Measurements from ENCODE around the gene UBA5.

Gene UBA5

DNA sequence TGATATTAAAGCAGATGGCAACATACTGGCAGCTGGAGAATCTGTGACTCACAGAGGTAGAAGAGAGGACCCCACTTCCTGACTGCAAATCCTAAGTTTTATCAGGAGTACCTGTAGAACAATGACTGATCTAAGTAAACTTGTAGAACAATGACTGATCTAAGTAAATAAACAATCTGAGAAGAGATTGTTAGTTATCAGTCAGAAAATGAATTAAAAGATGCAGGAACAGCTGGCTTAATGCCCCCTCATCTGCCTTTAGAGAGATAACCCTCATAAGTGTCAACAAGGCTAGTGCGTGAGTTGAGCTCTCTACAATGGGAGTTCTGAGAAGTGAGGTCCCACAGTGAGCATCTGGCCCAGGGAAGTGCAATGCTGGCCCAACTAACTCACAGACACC is 15.1 kb upstream of the UBA5 start:
- DNase-seq (ENCODE audit: low spot score) (no peak), ATAC-seq (ENCODE audit: low read depth) (peak; percentile 68)
- H3K9me3 ChIP-seq (ENCODE audit: severe bottlenecking) = no peaks in the 10 kb centered on the region
- H3K36me3 ChIP-seq (ENCODE audit: low read depth) = peaks cover 22% of the 10 kb centered on the region
- H3K27me3 ChIP-seq (ENCODE audit: insufficient read depth, poor library complexity, severe bottlenecking) = no peaks in the 10 kb centered on the region
- TF ChIP-seq, protein P1, sequence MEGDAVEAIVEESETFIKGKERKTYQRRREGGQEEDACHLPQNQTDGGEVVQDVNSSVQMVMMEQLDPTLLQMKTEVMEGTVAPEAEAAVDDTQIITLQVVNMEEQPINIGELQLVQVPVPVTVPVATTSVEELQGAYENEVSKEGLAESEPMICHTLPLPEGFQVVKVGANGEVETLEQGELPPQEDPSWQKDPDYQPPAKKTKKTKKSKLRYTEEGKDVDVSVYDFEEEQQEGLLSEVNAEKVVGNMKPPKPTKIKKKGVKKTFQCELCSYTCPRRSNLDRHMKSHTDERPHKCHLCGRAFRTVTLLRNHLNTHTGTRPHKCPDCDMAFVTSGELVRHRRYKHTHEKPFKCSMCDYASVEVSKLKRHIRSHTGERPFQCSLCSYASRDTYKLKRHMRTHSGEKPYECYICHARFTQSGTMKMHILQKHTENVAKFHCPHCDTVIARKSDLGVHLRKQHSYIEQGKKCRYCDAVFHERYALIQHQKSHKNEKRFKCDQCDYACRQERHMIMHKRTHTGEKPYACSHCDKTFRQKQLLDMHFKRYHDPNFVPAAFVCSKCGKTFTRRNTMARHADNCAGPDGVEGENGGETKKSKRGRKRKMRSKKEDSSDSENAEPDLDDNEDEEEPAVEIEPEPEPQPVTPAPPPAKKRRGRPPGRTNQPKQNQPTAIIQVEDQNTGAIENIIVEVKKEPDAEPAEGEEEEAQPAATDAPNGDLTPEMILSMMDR (IDR thresholded peaks at IDR 0.05; ENCODE audit: poor library complexity, severe bottlenecking) = no peak
- H3K4me3 ChIP-seq (ENCODE audit: severe bottlenecking) = no peak overlapping the region
- H3K27ac ChIP-seq (ENCODE audit: poor library complexity, severe bottlenecking) = no peak overlapping the region
- H3K4me1 ChIP-seq (ENCODE audit: insufficient read depth, poor library complexity, severe bottlenecking) = peaks cover 17% of the 10 kb centered on the region

DNA sequence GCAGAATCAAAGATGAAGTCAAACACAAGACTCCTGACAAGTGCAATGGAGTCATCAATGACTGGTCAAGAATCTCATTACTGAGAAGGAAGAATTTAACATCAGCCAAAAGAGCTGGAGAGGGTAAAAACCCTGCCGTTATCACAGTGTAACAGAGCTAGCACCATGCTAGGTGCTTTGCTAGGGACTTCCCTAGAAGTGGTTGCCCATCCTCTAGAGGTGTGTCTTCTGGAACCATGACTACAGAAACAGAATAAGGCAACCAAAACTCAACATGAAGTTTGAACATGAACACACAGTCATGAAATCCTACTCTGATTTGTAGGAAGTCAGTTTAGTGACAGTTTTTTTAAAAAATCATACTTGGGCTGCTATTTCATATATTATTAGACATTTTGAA is 10.0 kb upstream of the UBA5 start:
- H3K27ac ChIP-seq (ENCODE audit: poor library complexity, severe bottlenecking) = no peak overlapping the region
- no peak for ATAC-seq (ENCODE audit: low read depth)
- TF ChIP-seq, protein P1 (IDR thresholded peaks at IDR 0.05; ENCODE audit: poor library complexity, severe bottlenecking) = no peak
- no peaks in the 10 kb centered on the region for H3K9me3 ChIP-seq (ENCODE audit: severe bottlenecking)
- no peak overlapping the region for H3K4me3 ChIP-seq (ENCODE audit: severe bottlenecking)
- H3K27me3 ChIP-seq (ENCODE audit: insufficient read depth, poor library complexity, severe bottlenecking) = no peaks in the 10 kb centered on the region
- peaks cover 3% of the 10 kb centered on the region for H3K4me1 ChIP-seq (ENCODE audit: insufficient read depth, poor library complexity, severe bottlenecking)
- DNase-seq (ENCODE audit: low spot score) = no peak
- no peaks in the 10 kb centered on the region for H3K36me3 ChIP-seq (ENCODE audit: low read depth)

DNA sequence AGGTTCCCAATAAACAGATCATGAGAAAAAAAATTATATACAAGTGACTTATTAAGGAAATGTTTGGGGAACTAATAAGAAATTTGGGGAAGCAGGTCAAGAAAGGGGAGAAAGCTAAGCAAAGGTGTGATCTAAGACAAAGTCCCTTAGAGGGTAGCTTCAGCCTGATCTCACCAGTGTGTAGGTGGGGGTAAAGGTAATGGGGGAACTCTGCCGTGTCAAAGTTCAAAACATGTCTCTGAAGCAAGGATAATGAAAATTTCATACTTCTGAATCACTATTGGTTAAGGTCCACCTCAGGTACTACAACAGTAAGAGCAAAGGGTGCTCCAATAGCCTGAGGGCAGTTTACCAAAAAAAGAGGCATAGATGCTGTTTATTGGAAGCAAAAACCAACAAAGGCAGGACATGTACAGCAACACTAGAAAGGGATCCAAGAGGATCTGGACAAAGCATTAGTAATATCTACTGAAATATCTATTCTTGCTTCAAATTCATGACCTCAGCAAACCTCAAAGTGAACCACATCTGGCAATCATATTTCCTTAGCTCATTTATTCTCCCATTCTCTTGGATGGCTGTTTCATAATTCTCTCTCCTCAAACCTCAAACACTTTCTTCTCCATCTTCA is 7.4 kb upstream of the UBA5 start:
- TF ChIP-seq, protein P1 (IDR thresholded peaks at IDR 0.05; ENCODE audit: poor library complexity, severe bottlenecking) = no peak
- no peak for DNase-seq (ENCODE audit: low spot score)
- no peaks in the 10 kb centered on the region for H3K27me3 ChIP-seq (ENCODE audit: insufficient read depth, poor library complexity, severe bottlenecking)
- no peaks in the 10 kb centered on the region for H3K36me3 ChIP-seq (ENCODE audit: low read depth)
- H3K27ac ChIP-seq (ENCODE audit: poor library complexity, severe bottlenecking) = no peak overlapping the region
- peak; percentile 25; the same call in 1 of the 3 replicates for ATAC-seq (ENCODE audit: low read depth)
- no peak overlapping the region for H3K4me3 ChIP-seq (ENCODE audit: severe bottlenecking)
- H3K9me3 ChIP-seq (ENCODE audit: severe bottlenecking) = no peaks in the 10 kb centered on the region
- no peaks in the 10 kb centered on the region for H3K4me1 ChIP-seq (ENCODE audit: insufficient read depth, poor library complexity, severe bottlenecking)

DNA sequence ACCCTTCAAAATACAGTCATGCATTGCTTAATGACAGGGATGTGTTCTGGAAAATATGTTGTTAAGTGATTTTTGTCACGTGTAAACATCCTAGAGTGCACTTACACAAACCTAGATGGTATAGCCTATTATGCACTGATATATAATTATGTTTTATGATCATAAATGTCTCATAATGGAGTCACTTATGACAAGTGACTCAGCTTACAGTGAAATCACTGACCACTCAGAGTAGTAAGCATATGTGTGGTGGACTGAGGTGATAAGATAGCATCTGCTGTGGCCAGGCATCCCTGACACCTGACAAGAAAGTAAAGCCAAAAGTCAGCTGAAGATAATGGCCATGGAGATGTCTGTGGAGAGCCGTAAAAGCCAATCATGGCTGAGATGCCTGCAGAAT is 5.9 kb upstream of the UBA5 start:
- Histone ChIP-seq H3K9me3 (ENCODE audit: severe bottlenecking) (no peaks in the 10 kb centered on the region), H3K4me1 (ENCODE audit: insufficient read depth, poor library complexity, severe bottlenecking) (peaks cover 8% of the 10 kb centered on the region), H3K4me3 (ENCODE audit: severe bottlenecking) (no peak overlapping the region), H3K36me3 (ENCODE audit: low read depth) (no peaks in the 10 kb centered on the region), H3K27me3 (ENCODE audit: insufficient read depth, poor library complexity, severe bottlenecking) (no peaks in the 10 kb centered on the region), H3K27ac (ENCODE audit: poor library complexity, severe bottlenecking) (no peak overlapping the region)
- no peak for DNase-seq (ENCODE audit: low spot score)
- TF ChIP-seq, protein P1 (IDR thresholded peaks at IDR 0.05; ENCODE audit: poor library complexity, severe bottlenecking) = no peak
- ATAC-seq (ENCODE audit: low read depth) = no peak

DNA sequence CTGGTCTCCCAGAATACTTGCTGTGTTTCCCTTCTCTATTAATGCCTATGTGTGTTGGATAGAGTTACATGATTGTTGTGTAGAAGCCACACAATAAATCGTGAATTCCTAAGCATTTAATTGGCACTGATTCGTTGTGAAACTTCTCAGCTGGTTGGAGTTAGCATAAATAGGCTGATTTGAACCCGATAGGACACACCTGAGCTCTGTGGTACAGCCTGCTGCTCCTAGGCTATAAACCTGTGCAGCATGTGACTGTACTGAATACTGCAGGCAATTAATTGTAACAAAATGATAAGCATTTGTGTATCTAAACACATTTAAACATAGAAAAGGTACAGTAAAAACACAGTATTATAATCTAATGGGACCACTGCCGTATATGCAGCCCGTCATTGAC is 5.4 kb upstream of the UBA5 start:
- ATAC-seq (ENCODE audit: low read depth) (no peak), DNase-seq (ENCODE audit: low spot score) (no peak)
- no peak overlapping the region for H3K4me3 ChIP-seq (ENCODE audit: severe bottlenecking)
- no peak overlapping the region for H3K27ac ChIP-seq (ENCODE audit: poor library complexity, severe bottlenecking)
- H3K27me3 ChIP-seq (ENCODE audit: insufficient read depth, poor library complexity, severe bottlenecking) = no peaks in the 10 kb centered on the region
- TF ChIP-seq, protein P1 (IDR thresholded peaks at IDR 0.05; ENCODE audit: poor library complexity, severe bottlenecking) = no peak
- no peaks in the 10 kb centered on the region for H3K9me3 ChIP-seq (ENCODE audit: severe bottlenecking)
- peaks cover 8% of the 10 kb centered on the region for H3K4me1 ChIP-seq (ENCODE audit: insufficient read depth, poor library complexity, severe bottlenecking)
- H3K36me3 ChIP-seq (ENCODE audit: low read depth) = no peaks in the 10 kb centered on the region

Measured in RWPE2 (cell line).